Fibroblast of lung (primary cell): ENCODE results near the gene AP4B1. TPM values are rescaled to one million over a fixed set of nuclear protein-coding genes. Genes with fewer than 3 reads are reported as not detected.

Experiments used
- DNase-seq, 2 donors: peaks; one replicate each; pipeline versions ENCODE4 v3.0.0 to v3.0.0-alpha.2; 2010; ENCODE audit warnings: low read depth in 2 of 2
- H2AFZ ChIP-seq: 2 replicates; pipeline ENCODE4 v1.5.1; 2012; ENCODE audit warnings: low read length, control low read depth, inconsistent platforms
- H3K27ac ChIP-seq: 2 replicates; pipeline ENCODE4 v1.5.1; 2011; ENCODE audit warnings: low read length, control low read depth; ENCODE audit not compliant: insufficient read depth
- H3K27me3 ChIP-seq: 2 replicates; pipeline ENCODE4 v1.5.1; 2011; ENCODE audit warnings: mild to moderate bottlenecking, low read length; ENCODE audit not compliant: control insufficient read depth, insufficient read depth
- H3K36me3 ChIP-seq: 2 replicates; pipeline ENCODE4 v1.5.1; 2011; ENCODE audit warnings: low read length; ENCODE audit not compliant: control insufficient read depth, insufficient read depth
- H3K4me1 ChIP-seq: 2 replicates; pipeline ENCODE4 v1.5.1; 2011; ENCODE audit warnings: low read length; ENCODE audit not compliant: control insufficient read depth, insufficient read depth; ENCODE audit errors: extremely low read depth
- H3K4me2 ChIP-seq: 2 replicates; pipeline ENCODE4 v1.5.1; 2011; ENCODE audit warnings: low read length, control low read depth; ENCODE audit not compliant: insufficient read depth; ENCODE audit errors: extremely low read depth
- H3K4me3 ChIP-seq, 4 experiments: fragments of 200-600 bp in 1 of 4; sonication (generic) in 1 of 4; replicated peaks in 1 of 4; 2 replicates each; pipeline ENCODE4 v1.5.1; 2011 to 2016; ENCODE audit warnings: low read length in 4 of 4, low read depth in 3 of 4, mild to moderate bottlenecking in 3 of 4, control low read depth in 2 of 4, inconsistent platforms in 1 of 4, mixed read lengths in 1 of 4; ENCODE audit not compliant: insufficient read depth in 1 of 4; ENCODE audit errors: control extremely low read depth in 1 of 4
- H3K79me2 ChIP-seq: 2 replicates; pipeline ENCODE4 v1.5.1; 2012; ENCODE audit warnings: mild to moderate bottlenecking, low read length, inconsistent platforms; ENCODE audit not compliant: control insufficient read depth, insufficient read depth
- H3K9ac ChIP-seq: 2 replicates; pipeline ENCODE4 v1.5.1; 2011; ENCODE audit warnings: mild to moderate bottlenecking, low read length, control low read depth; ENCODE audit not compliant: insufficient read depth
- H3K9me3 ChIP-seq: 2 replicates; pipeline ENCODE4 v1.5.1; 2012; ENCODE audit warnings: low read depth, low read length; ENCODE audit not compliant: control insufficient read depth, insufficient read depth
- H4K20me1 ChIP-seq: 2 replicates; pipeline ENCODE4 v1.5.1; 2011; ENCODE audit warnings: low read length; ENCODE audit not compliant: control insufficient read depth, insufficient read depth; ENCODE audit errors: extremely low read depth
- EZH2 ChIP-seq: IDR thresholded peaks from 2 replicates; pipeline ENCODE4 v1.5.1; 2012; ENCODE audit warnings: low read length, control low read depth, mild to moderate bottlenecking; ENCODE audit errors: missing control alignments
- polyA plus RNA-seq, 2 donors: library from polyadenylated mRNA; depleted of rRNA in 1 of 2; stranded (reverse) in 1 of 2; unstranded in 1 of 2; fragments of >200 nt; gene quantifications; 2 replicates each; pipeline ENCODE4 v1.2.1, GENCODE V29; 2011 to 2012; ENCODE audit warnings: missing spikeins in 1 of 2
- total RNA-seq: library from RNA; depleted of rRNA; stranded (reverse); fragments of >200 nt; gene quantifications from 2 replicates; pipeline ENCODE4 v1.2.1, GENCODE V29; 2014
- TF ChIP-seq, protein P1 (sequence below), 2 donors: IDR thresholded peaks in 1 of 2; conservative IDR thresholded peaks in 1 of 2; 1 replicate in 1 of 2; 2 replicates in 1 of 2; pipeline ENCODE4 v1.5.1; 2011 to 2012; ENCODE audit warnings: low read length in 2 of 2, control low read depth in 1 of 2, inconsistent platforms in 1 of 2, low read depth in 1 of 2, mild to moderate bottlenecking in 1 of 2

The AP4B1 gene
- total and polyA plus RNA-seq, 2 donors (not counting 1 experiment from before 2014, with no cell fraction given) = 11.7 to 16.8 TPM

DNA sequence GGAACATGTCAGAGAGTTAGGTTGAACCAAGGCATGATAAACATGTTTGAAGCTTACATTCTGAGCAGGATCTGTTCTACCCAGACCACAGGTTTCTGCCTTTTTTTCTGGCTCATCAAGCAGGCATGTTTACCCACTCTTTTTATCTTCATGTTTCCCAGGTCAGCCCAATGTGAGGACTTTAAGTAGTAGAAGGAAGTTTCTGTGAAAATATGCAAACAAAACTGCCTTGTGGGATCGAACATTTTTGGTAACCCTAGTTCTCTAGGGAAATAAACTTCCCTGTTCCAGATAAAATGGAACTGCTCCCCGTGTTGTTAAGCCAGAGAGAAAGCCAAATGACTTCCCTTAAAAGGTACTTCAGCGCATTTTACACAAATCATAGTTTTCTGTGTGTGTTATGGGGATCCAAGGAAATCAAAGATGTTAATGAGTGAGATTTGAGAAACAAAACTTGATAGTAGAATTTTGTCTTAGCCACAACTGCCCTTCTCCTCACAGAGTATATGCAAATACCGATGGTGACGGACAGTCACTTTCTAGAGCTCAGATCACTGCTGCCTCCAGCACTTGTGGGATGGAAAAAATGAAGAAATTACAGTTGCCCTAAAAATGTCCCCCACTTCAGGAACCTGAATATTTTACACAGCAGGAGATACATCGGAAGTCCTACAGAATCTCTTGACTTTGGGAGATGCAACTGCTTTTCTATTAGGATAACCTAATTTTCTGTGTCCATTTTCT, 23.8 kb upstream of the AP4B1 start:
- peak overlapping the region; percentile 97 for H3K9ac ChIP-seq
- peaks cover 35% of the 10 kb centered on the region for H3K79me2 ChIP-seq
- H3K36me3 ChIP-seq = no peaks in the 10 kb centered on the region
- peak overlapping the region; percentile 81 to 99 (median 96) for H3K4me3 ChIP-seq
- H3K27me3 ChIP-seq = no peaks in the 10 kb centered on the region
- H3K9me3 ChIP-seq = no peaks in the 10 kb centered on the region
- DNase-seq = peak in 1 of 2 donors; percentile 54
- H4K20me1 ChIP-seq = no peaks in the 10 kb centered on the region
- peak overlapping the region; percentile 99 for H2AFZ ChIP-seq
- H3K4me1 ChIP-seq = peaks cover 2% of the 10 kb centered on the region
- TF ChIP-seq, protein P1, sequence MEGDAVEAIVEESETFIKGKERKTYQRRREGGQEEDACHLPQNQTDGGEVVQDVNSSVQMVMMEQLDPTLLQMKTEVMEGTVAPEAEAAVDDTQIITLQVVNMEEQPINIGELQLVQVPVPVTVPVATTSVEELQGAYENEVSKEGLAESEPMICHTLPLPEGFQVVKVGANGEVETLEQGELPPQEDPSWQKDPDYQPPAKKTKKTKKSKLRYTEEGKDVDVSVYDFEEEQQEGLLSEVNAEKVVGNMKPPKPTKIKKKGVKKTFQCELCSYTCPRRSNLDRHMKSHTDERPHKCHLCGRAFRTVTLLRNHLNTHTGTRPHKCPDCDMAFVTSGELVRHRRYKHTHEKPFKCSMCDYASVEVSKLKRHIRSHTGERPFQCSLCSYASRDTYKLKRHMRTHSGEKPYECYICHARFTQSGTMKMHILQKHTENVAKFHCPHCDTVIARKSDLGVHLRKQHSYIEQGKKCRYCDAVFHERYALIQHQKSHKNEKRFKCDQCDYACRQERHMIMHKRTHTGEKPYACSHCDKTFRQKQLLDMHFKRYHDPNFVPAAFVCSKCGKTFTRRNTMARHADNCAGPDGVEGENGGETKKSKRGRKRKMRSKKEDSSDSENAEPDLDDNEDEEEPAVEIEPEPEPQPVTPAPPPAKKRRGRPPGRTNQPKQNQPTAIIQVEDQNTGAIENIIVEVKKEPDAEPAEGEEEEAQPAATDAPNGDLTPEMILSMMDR (conservative IDR thresholded peaks at IDR 0.05 in 1 of 2, IDR thresholded peaks at IDR 0.05 in 1 of 2; ENCODE audit: low read depth in 1 of 2, low read length in 2 of 2) = no peak
- TF ChIP-seq EZH2 = no peak
- H3K4me2 ChIP-seq = peak overlapping the region; percentile 96
- peak overlapping the region; percentile 98 for H3K27ac ChIP-seq

- TF ChIP-seq, protein P1 (conservative IDR thresholded peaks at IDR 0.05 in 1 of 2, IDR thresholded peaks at IDR 0.05 in 1 of 2; ENCODE audit: low read depth in 1 of 2, low read length in 2 of 2) = no peak
- no peak for TF ChIP-seq EZH2
- Histone ChIP-seq H4K20me1 (no peaks in the 10 kb centered on the region), H3K27me3 (no peaks in the 10 kb centered on the region), H3K4me2 (no peak overlapping the region), H3K27ac (no peak overlapping the region), H2AFZ (no peak overlapping the region), H3K4me1 (no peaks in the 10 kb centered on the region), H3K36me3 (no peaks in the 10 kb centered on the region), H3K9me3 (no peaks in the 10 kb centered on the region), H3K9ac (no peak overlapping the region), H3K4me3 (no peak overlapping the region), H3K79me2 (no peaks in the 10 kb centered on the region)
- DNase-seq = no peak
Measured at GRCh38 chr1:113924473-113924872, 19.9 kb upstream of the AP4B1 start.

GRCh38 chr1:113922957-113923356, 18.4 kb upstream of the AP4B1 start:
- no peak overlapping the region for H3K4me3 ChIP-seq
- H3K36me3 ChIP-seq = no peaks in the 10 kb centered on the region
- H3K4me1 ChIP-seq = no peaks in the 10 kb centered on the region
- H3K79me2 ChIP-seq = no peaks in the 10 kb centered on the region
- no peak overlapping the region for H3K27ac ChIP-seq
- no peak for TF ChIP-seq EZH2
- TF ChIP-seq, protein P1 (conservative IDR thresholded peaks at IDR 0.05 in 1 of 2, IDR thresholded peaks at IDR 0.05 in 1 of 2; ENCODE audit: low read depth in 1 of 2, low read length in 2 of 2) = no peak
- no peaks in the 10 kb centered on the region for H3K27me3 ChIP-seq
- H3K4me2 ChIP-seq = no peak overlapping the region
- DNase-seq = no peak
- no peaks in the 10 kb centered on the region for H4K20me1 ChIP-seq
- no peak overlapping the region for H2AFZ ChIP-seq
- no peak overlapping the region for H3K9ac ChIP-seq
- H3K9me3 ChIP-seq = no peaks in the 10 kb centered on the region
